MM.1S (cell line): ENCODE results near the gene DBNDD1.

Source experiments
- CTCF ChIP-seq: fragments of 300-600 bp; sonication (generic); IDR thresholded peaks from 2 replicates; pipeline ENCODE4 v1.5.1; 2016; ENCODE audit warnings: antibody characterized with exemption, low read length, mixed read lengths
- EZH2phosphoT487 ChIP-seq: fragments of 300-600 bp; sonication (generic); IDR thresholded peaks from 2 replicates; pipeline ENCODE4 v1.6.1; 2018; ENCODE audit warnings: antibody characterized with exemption, low read length

GRCh38 chr16:90023078-90023447, 3.8 kb upstream of the DBNDD1 start:
- TF ChIP-seq CTCF (no peak), EZH2phosphoT487 (no peak)
